ENCODE results near the gene NEK3.
"Not testable (repeated sequence)": the region's sequence is repeated elsewhere in the genome, so short reads cannot be mapped to it uniquely, and the experiment has no call there.

NEK3 gene

GRCh38 chr13:52165411-52165810 lies 6.0 kb upstream of the NEK3 start:
- no peak for DNase-seq

- no peak for DNase-seq
Observed at GRCh38 chr13:52164989-52165388, 5.6 kb upstream of the NEK3 start.

- not testable (repeated sequence) for DNase-seq
Observed at GRCh38 chr13:52163878-52164277, 4.5 kb upstream of the NEK3 start.

GRCh38 chr13:52162279-52163101 lies 3.1 kb upstream of the NEK3 start:
- DNase-seq, result no peak

- no peak for DNase-seq
Observed at GRCh38 chr13:52161181-52161646, 1.8 kb upstream of the NEK3 start.

GRCh38 chr13:52160506-52160905 lies 1.1 kb upstream of the NEK3 start:
- no peak for DNase-seq

- no peak for DNase-seq
Observed at GRCh38 chr13:52160053-52160452, 656 bp upstream of the NEK3 start.

GRCh38 chr13:52158629-52159158 lies 703 bp downstream of the NEK3 start:
- no peak for DNase-seq

- DNase-seq, result no peak
Observed at GRCh38 chr13:52156724-52157261, 2.6 kb downstream of the NEK3 start.

GRCh38 chr13:52155177-52155576 lies 4.2 kb downstream of the NEK3 start:
- DNase-seq, result no peak

GRCh38 chr13:52147225-52147624 lies 12.2 kb downstream of the NEK3 start:
- no peak for DNase-seq

- no peak for DNase-seq
Observed at GRCh38 chr13:52141299-52141698, 18.1 kb downstream of the NEK3 start.

GRCh38 chr13:52137489-52137888 lies 21.9 kb downstream of the NEK3 start:
- no peak for DNase-seq

- DNase-seq, result no peak
Observed at GRCh38 chr13:52136763-52137162, 22.6 kb downstream of the NEK3 start.

GRCh38 chr13:52130641-52131040 lies 28.8 kb downstream of the NEK3 start:
- DNase-seq, result no peak

- peak; percentile 75 for DNase-seq
Observed at GRCh38 chr13:52128714-52129700, 30.4 kb downstream of the NEK3 start, which contains the start of gene NEK5. Gene NEK5, minus strand, starts transcription at chr13:52129073. Its CDS starts 1,591 bp downstream, at chr13:52127482.

- peak; percentile 71 for DNase-seq
Observed at GRCh38 chr13:52127783-52128702, 31.4 kb downstream of the NEK3 start.

GRCh38 chr13:52127378-52127777 lies 32.0 kb downstream of the NEK3 start:
- no peak for DNase-seq

- DNase-seq, result no peak
Observed at GRCh38 chr13:52125547-52125946, 33.9 kb downstream of the NEK3 start.

GRCh38 chr13:52118595-52118994 lies 40.8 kb downstream of the NEK3 start:
- no peak for DNase-seq

GRCh38 chr13:52118095-52118494 lies 41.3 kb downstream of the NEK3 start:
- no peak for DNase-seq

GRCh38 chr13:52112591-52112990 lies 46.8 kb downstream of the NEK3 start:
- no peak for DNase-seq

All from left hindlimb (tissue), 1 donor.